HG02642 (cell line): ENCODE results near the gene FHOD1.

Source experiments
- ATAC-seq: cut with Tn5 transposase; IDR thresholded peaks from one replicate; pipeline ENCODE4 v1.9.1; 2021; ENCODE audit warnings: mild to moderate bottlenecking; ENCODE audit not compliant: unreplicated experiment, poor library complexity

Gene FHOD1

DNA sequence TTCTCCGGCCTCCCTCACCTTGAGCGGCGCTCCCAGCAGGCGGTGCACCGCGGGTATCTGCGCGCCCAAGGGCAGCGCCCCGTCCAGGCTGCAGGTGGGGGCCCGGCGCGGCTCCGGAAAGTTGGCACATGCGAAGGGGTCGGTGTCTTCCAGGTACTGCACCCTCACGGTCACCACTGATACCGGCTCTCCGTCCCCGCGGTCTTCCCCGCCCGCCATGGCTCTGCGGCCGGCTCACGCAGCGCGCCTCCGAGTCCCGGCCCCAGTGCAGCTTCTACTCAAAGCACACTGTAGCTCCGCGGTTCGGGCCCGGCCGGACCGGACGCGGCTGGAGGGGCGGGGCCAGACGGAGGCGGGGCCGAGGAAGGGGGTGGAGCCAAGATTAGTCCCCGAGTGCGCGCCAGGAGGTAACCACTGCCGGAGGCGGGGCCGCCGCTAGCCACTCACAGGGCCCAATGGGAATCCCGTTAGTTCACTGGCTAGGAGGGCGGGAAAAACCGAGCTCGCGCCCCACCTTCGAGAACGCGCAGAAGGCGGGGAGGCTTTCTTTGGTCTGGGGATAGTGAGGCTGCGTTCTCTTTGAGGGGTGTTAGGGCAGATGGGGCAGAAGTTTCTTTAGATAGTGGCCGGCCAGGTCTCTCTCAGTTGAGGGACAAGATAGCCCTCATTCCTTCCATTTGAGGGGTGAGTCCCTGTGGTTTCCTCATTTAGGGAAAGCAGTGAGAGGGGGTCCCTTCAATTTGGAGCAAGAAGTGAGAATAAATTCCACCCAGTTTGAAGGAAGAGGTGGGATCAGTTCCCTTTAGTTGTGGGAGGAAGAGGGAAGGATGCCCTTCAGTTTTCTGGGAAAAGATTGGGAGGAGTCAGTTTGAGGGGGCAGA is at the start of gene FHOD1:
Gene FHOD1 (minus strand): TSS at position 290 of the 881 bp plus-strand sequence. CDS start 71 bp downstream, at position 219.
- peak; percentile 50 for ATAC-seq

DNA sequence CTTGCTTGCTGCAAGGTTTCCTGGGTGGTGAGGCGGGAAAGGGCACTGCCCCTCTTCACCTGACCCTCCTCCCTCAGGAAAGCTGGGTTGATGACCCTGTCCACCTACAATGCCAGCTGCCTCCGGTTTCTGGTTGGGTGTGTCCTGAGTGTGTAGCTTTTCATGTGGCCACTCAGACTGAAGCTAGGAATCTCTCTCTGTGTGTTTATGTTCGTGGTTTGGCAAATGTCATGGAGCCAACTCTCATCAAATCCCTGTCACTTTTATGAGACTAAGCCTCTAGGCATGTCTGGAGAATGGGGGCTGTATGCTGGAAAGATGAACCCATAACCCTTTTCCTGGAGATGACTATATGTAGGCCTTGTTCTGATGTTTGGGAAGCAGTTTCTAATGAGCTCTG is 49.1 kb upstream of the FHOD1 start:
- ATAC-seq: no peak

DNA sequence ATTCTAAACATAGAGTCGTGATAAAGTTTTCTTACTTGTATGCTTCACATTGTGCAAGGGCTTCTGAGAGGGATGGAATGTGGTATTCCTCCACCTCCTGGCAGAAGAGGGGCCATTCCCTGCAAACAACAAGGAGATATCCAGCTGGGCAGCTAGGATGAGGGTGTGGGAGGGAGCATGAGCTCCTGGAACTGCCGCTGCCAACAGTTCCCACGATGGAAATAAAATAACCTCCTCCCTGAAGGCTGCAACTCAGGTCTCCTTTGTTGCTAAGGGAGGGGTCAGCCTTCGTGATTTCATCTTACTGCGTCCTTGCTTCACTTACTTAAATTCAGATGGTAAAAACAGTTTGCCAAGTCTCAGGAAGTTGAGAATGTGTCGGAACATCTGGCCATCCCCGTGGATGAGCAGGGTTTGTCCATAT is 47.7 kb upstream of the FHOD1 start:
- no peak for ATAC-seq

DNA sequence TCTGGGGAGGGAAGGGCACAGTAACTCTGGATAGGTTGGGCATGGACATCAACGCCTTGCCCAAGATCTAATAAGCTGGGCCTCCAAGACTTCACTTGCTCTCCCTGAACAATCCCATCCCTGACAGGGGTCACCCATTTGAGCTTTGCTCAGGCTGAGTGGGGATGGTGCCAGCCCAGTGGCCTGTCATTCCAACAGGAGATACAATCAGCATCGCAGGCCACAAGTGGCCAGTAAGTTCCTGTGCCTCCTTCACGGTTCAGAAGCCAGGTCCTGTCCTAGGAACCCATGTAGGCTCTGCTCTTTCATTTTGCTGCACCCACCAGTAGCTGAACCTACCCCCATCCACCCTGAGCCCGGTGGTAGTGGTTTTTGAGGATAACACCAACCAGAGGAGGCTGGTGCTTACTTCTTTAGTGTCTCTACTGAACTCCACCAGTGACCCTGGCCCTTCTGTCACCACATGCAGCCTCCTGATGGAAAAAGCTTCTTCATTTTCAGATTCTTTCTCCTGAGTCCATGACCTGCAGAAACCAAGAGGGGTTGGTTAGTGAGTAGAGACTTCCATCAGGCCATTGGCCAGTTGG is 47.0 kb upstream of the FHOD1 start:
- no peak for ATAC-seq

DNA sequence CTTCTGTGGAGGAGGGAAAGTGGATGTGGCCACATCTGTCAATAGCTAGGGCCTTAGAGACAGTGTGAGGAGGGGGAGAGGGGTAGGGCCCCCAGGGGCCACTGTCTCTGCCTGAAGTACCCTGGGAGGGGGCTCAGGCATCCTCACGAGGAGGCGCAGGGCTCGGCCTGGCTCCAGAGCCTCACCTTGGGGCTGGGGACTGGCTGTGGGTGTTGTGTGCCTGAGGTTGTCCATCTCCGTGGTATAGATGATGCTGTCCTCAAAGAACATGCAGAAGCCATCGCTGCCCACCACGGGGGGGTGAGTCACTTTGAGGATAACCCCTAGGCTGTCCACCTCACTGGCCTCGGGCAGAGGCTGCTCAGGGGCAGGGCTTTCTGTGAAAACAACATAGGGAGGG is 44.2 kb upstream of the FHOD1 start:
- no peak for ATAC-seq

DNA sequence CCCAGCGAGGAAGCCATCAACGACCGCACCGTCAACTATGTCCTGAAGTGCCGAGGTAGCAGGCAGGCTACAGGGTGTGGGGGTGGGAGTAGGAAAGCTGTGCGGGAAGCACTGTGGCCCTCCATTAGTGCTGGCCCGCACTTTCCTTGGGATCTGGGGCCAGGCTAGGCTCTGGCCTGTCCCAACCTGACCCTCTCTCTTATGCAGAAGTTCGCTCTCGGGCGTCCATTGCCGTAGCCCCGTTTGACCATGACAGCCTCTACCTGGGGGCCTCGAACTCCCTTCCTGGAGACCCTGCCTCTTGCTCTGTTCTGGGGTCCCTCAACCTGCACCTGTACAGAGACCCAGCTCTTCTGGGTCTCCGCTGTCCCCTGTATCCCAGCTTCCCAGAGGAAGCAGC is 40.7 kb upstream of the FHOD1 start:
- no peak for ATAC-seq

DNA sequence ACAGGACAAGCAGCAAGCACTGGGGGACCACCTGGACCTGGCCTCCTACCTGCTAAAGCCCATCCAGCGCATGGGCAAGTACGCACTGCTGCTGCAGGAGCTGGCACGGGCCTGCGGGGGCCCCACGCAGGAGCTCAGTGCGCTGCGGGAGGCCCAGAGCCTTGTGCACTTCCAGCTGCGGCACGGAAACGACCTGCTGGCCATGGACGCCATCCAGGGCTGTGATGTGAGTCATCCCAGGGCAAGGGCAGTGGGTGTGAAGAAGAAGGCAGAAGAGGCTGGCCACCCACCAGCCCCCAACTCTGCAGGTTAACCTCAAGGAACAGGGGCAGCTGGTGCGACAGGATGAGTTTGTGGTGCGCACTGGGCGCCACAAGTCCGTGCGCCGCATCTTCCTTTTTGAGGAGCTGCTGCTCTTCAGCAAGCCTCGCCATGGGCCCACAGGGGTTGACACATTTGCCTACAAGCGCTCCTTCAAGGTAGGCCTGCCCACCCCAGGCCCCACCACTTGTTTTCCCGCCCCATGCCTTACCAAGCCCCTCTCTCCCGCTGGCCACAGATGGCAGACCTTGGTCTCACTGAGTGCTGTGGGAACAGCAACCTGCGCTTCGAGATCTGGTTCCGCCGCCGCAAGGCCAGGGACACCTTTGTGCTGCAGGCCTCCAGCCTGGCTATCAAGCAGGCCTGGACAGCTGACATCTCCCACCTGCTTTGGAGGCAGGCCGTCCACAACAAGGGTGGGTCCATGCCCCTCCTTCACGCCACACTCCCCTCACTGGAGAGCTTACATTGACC is 39.4 kb upstream of the FHOD1 start:
- no peak for ATAC-seq

DNA sequence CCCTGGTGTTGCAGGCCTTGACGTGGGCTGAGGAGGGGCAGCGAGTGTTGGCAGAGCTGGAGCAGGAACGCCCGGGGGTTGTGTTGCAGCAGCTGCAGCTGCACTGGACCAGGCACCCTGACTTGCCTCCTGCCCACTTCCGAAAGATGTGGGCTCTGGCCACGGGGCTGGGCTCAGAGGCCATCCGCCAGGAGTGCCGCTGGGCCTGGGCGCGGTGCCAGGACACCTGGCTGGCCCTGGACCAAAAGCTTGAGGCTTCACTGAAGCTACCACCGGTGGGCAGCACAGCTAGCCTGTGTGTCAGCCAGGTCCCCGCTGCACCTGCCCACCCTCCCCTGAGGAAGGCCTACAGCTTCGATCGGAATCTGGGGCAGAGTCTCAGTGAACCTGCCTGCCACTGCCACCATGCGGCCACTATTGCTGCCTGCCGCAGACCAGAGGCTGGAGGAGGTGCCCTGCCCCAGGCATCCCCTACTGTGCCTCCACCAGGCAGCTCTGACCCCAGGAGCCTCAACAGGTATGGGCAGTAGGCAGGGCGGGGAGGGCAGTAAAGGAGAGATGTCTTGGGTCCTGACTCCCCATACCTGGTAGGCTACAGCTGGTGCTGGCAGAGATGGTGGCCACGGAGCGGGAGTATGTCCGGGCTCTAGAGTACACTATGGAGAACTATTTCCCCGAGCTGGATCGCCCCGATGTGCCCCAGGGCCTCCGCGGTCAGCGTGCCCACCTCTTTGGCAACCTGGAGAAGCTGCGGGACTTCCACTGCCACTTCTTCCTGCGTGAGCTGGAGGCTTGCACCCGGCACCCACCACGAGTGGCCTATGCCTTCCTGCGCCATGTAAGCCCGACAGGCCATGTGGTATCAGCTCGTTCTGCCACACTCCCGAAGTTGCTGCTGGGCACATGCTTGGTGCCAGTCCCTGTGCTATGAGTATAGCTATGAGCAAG is 37.7 kb upstream of the FHOD1 start:
- ATAC-seq: no peak

DNA sequence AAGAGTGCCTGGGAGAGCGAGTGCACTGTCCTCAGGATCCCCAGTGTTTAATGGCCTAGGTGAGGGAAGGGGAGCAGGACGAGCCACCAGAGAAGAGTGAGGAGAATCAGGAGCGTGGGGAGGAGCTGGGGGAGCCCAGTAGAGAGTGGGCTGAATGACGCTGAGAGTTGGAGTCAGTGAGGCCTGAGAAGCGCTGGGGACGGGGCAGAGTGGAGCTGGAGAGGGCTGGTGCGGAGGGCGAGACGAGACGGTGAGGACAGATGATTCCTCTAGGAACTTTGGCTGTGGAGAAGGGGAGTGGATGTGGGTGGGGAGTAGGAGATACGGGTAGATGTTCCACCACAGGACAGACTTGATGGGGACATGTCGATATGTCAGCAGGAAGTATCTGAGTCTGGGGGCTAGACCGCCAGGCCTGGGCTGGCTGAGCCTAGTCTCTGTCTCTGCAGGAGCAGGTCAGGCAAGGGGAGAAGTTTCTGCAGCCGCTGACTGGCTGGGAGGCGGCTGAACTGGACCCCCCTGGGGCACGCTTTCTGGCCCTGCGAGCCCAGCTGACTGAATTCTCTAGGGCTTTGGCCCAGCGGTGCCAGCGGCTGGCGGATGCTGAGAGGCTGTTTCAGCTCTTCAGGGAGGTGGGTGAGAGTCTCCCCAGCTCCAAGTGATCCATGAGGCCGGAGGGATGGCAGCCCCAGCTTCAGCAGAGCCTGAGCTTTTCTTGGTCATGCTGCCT is 36.7 kb upstream of the FHOD1 start:
- no peak for ATAC-seq

DNA sequence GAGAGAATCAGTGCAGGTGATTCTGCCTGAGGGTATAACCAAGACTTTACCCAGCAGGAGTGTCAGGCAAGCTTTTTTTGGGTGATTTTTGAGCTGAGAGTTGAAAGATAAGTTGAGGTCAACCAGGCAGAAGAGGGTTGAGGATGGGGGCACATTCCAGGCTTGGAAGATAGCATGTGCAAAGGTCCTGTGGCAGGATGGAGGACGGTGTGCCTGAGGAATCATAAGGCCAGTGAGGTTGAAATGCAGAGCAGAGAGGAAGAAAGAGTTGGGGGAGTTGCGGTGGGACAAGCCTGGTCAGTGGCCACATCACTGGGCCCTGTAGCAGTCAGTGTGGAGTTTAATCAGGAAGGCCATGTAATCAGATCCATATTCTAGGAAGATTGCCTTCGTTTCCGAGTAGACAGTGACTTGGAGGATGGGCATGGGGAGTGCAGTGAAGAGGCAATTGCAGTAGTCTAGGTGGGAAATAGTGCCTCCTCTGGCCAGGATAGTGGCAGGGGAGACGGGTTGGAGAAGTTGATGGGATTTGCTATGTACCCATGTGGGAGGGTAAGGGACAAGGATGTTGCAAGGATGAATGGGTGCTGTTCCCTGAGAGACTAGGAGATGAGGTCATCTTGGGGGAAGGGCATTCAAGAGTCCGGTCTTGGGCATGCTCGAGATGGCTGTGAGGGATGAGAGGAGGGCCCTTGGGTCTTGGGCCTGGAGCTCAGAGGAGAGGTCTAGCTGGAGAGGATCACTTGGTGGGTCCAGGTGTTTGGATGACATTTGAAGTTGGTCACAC is 36.0 kb upstream of the FHOD1 start:
- ATAC-seq: no peak

DNA sequence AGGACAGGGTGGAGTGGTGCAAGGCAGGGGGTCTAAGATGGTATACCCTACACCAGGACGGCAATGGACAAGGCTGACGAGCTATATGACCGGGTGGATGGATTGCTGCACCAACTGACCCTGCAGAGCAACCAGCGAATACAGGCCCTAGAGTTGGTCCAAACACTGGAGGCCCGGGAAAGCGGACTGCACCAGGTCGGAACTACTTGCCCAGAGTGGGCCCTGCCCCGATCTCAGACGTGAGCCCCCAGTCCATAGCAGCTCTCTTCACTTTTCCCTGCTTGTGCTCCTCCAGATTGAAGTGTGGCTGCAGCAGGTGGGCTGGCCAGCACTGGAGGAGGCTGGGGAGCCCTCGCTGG is 35.1 kb upstream of the FHOD1 start:
- no peak for ATAC-seq

DNA sequence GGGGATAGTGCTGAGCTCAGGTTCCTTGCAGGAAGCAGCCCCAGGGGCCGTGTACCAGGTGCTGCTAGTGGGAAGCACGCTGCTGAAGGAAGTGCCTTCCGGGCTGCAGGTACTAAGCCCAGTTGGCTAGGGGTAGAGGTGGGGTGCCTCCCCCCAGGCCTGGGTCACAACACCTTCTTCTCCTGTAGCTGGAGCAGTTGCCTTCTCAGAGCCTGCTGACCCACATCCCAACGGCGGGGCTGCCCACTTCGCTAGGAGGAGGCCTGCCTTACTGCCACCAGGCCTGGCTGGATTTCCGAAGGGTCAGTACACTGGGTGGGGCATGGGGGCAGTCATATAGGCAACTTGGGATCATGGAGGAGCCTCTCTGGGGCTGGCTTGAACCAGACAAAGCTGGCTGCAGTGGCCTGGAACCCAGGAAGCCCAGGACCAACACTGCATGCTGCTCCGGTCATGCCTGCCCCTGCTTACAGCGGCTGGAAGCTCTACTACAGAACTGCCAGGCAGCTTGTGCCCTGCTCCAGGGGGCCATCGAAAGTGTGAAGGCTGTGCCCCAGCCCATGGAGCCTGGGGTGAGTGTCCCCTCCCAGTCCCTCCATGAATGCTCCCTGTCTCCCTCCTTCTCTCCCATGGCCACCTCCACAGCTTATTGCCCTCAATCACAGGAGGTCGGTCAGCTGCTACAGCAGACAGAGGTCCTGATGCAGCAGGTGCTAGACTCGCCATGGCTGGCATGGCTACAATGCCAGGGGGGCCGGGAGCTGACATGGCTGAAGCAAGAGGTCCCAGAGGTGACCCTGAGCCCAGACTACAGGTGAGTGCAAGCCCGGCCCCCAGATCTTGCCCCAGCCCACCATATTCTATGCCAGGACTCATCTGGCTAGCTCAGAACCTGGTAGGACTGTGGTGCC is 34.5 kb upstream of the FHOD1 start:
- ATAC-seq: no peak

DNA sequence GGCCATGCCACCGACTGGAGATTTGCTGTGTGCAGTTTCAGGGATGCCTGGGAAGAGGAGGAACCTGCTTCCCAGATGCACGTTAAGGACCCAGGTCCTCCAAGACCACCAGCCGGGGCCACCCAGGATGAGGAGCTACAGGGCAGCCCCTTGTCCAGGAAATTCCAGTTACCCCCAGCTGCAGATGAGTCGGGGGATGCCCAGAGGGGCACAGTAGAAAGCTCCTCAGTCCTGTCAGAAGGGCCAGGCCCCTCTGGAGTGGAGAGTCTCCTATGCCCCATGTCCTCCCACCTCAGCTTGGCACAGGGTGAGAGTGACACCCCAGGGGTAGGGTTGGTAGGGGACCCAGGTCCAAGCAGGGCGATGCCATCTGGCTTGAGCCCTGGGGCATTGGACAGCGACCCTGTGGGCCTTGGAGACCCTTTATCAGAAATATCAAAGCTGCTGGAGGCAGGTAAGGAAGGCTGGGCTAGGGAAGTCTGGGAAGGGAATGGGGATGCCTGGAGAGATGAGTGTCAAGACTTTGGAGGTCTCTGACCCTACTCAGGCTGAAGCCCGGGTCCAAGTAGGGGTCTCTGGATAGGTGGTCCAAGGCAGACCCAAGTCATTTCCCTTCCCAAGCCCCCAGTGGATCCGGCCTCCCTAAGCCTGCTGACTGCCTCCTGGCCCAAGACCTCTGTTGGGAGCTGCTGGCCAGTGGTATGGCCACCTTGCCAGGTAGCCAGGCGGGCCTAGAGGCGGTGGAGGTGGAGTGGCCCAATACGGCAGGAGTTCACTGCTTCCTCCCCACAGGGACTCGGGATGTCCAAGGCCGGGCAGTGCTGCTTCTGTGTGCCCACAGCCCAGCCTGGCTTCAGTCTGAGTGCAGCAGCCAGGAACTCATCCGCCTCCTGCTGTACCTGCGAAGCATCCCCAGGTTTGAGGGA is 33.1 kb upstream of the FHOD1 start:
- no peak for ATAC-seq

DNA sequence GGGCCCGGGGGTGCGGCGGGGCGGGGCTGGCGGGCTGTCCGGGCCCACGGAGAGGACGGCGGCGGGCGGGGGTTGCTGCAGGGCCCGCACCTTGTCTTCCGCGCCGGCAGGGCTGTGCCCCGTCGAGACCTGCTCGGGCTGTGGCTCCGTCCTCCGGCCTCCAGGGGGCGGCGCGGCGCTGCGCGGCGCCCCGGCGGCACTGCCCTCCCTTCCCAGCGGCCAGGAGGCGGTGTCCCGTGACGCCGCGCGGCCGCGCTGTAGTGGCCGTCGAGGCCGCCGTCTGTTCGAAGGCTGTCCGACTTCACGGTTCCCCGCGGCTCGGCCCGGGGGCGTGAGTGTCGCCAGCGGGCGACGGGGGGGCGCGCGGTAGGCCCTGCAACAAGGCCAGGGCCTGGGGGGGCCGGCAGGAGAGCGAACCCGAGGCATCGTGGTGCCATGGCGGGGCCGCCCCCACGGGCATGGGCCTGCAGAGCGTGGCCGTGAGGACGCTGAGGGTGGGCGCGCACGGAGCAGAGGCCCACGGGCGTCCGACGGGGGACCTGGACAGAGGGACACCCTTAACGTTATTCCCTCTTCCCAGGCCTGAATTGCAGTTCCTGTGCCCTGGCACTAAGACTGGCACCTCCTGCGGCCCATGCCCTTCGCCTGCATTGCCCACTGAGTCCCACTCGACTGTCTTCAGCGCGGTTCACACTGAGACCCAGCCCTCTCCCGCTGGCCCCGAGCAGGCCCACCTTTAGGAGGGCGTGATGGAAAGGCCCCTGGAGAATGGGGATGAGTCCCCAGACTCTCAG is 32.2 kb upstream of the FHOD1 start, which contains the start of gene PLEKHG4:
Gene PLEKHG4 (plus strand): TSS at position 237 of the 794 bp plus-strand sequence. CDS start 513 bp downstream, at position 750.
- peak; percentile 74 for ATAC-seq

DNA sequence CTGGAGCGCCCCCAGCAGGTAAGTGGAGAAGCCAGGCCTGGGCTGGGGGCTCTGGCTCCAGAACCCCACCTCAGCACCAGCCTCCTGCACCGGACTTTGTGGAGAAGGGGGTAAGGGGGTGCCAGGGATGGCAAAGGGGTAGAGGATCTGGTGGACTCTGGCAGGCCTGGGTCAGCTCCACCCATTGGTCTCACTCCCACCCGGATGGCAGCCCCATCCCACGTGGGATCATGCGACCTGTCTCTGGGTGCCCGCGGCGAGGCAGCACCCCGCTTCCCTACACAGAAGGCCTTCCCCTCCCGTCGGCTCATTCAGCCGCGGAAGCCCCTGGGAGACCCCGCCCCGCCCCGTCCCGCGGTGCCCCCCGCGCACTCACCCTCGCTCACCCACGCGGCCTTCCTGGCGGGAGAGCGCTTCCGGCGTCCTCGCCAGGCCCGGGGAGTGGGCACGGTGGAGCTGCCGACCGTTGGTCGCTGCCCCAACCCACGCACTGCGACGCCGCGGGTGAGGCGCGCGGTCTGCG is 31.6 kb upstream of the FHOD1 start:
- peak; percentile 31 for ATAC-seq
